K562 (cell line): ENCODE results near the gene DCTN2. TPM values are rescaled to one million over a fixed set of nuclear protein-coding genes. Genes with fewer than 3 reads are reported as not detected.

ENCODE experiments used
- ATAC-seq: fragments of 200-7000 bp; cut with Tn5 transposase; 3 replicates; pipeline ENCODE4 v1.9.1; 2020; ENCODE audit warnings: moderate library complexity
- BruUV-seq: library from RNA; stranded (reverse); fragments of 400-500 nt; replicated peaks from 2 replicates; lab custom pipeline; 2021; lab: Mats Ljungman, UMichigan
- CTCF ChIA-PET: fragments of 300-600 bp; formaldehyde crosslinking; extraction: SDS; loops from one replicate; lab custom pipeline; 2021; ENCODE audit warnings: low intra/inter-chr PET ratio; lab: Yijun Ruan, JAX
- POLR2A ChIA-PET: fragments of 300-600, 350-650 bp; sonication (Branson Sonifier 250); formaldehyde crosslinking; extraction: SDS; loops from one replicate; lab custom pipeline; 2021; ENCODE audit warnings: antibody characterized with exemption, inconsistent platforms; lab: Yijun Ruan, JAX
- DNase-seq, 4 experiments: peaks; one replicate each; pipeline versions ENCODE4 v3.0.0 to v3.0.0-alpha.2; 2011 to 2018; ENCODE audit warnings: low spot score in 3 of 4, mixed read lengths in 3 of 4; ENCODE audit errors: extremely low read depth in 1 of 4
- FAIRE-seq: peaks from 2 replicates; lab custom pipeline; 2011; peaks lifted over from hg19 to GRCh38; lab: Jason Lieb, UNC
- H2AFZ ChIP-seq: 2 replicates; pipeline ENCODE4 v1.6.0; 2011; ENCODE audit warnings: low read depth, low read length, control low read depth, inconsistent platforms
- H3K27ac ChIP-seq: fragments of 200-600 bp; 3 replicates; pipeline ENCODE4 v1.8.0; 2011; ENCODE audit warnings: low read depth, mild to moderate bottlenecking, control low read depth, inconsistent platforms, low read length, moderate library complexity, mixed read lengths; ENCODE audit errors: extremely low read depth
- H3K27me3 ChIP-seq, 2 experiments: fragments of 300-600 bp in 1 of 2; 2 replicates in 1 of 2; 3 replicates in 1 of 2; pipeline versions ENCODE4 v1.6.0 to v1.8.0; 2011; ENCODE audit warnings: inconsistent platforms in 2 of 2, low read length in 2 of 2, mild to moderate bottlenecking in 1 of 2, mixed read lengths in 1 of 2, moderate library complexity in 1 of 2; ENCODE audit not compliant: control insufficient read depth in 2 of 2, insufficient read depth in 2 of 2
- H3K36me3 ChIP-seq: fragments of 300-600 bp; 3 replicates; pipeline ENCODE4 v1.8.0; 2011; ENCODE audit warnings: mild to moderate bottlenecking, low read length, inconsistent platforms; ENCODE audit not compliant: control insufficient read depth, insufficient read depth
- H3K4me1 ChIP-seq, 2 experiments: fragments of 200-600 bp in 1 of 2; replicated peaks in 1 of 2; 2 replicates in 1 of 2; 3 replicates in 1 of 2; pipeline versions ENCODE4 v1.5.1 to v1.8.0; 2011; ENCODE audit warnings: inconsistent platforms in 2 of 2, low read length in 2 of 2, mild to moderate bottlenecking in 1 of 2, mixed read lengths in 1 of 2, moderate library complexity in 1 of 2; ENCODE audit not compliant: control insufficient read depth in 2 of 2, insufficient read depth in 2 of 2
- H3K4me2 ChIP-seq: 2 replicates; pipeline ENCODE4 v1.6.1; 2011; ENCODE audit warnings: low read length, control low read depth, inconsistent platforms, mixed read lengths; ENCODE audit not compliant: insufficient read depth
- H3K4me3 ChIP-seq: fragments of 200-600 bp; sonication (generic), shearing (Covaris generic); 2 replicates; pipeline ENCODE4 v1.5.1; 2016; ENCODE audit warnings: control low read depth, inconsistent platforms
- H3K79me2 ChIP-seq: fragments of 200-600 bp; 3 replicates; pipeline ENCODE4 v1.8.0; 2011; ENCODE audit warnings: low read length, inconsistent platforms; ENCODE audit not compliant: control insufficient read depth, insufficient read depth
- H3K9ac ChIP-seq, 2 experiments: 2 replicates each; pipeline versions ENCODE4 v1.6.0 to v1.6.1; 2011; ENCODE audit warnings: low read depth in 2 of 2, low read length in 2 of 2, control low read depth in 1 of 2, inconsistent platforms in 1 of 2, mild to moderate bottlenecking in 1 of 2, mixed read lengths in 1 of 2; ENCODE audit not compliant: insufficient read depth in 1 of 2
- H3K9me1 ChIP-seq: one replicate; pipeline ENCODE4 v1.6.0; 2011; ENCODE audit warnings: inconsistent platforms, mild to moderate bottlenecking, low read length, moderate library complexity; ENCODE audit not compliant: control insufficient read depth, insufficient read depth
- H3K9me3 ChIP-seq: replicated peaks from 2 replicates; pipeline ENCODE4 v1.5.1; 2011; ENCODE audit warnings: low read depth, low read length, inconsistent platforms; ENCODE audit not compliant: control insufficient read depth, insufficient read depth
- H4K20me1 ChIP-seq: replicated peaks from 2 replicates; pipeline ENCODE4 v1.6.1; 2011; ENCODE audit warnings: low read length, inconsistent platforms, mixed read lengths; ENCODE audit not compliant: control insufficient read depth, insufficient read depth
- CBX2 ChIP-seq: fragments of 200-600 bp; sonication (generic); IDR thresholded peaks from one replicate; pipeline ENCODE4 v1.6.1; 2012; ENCODE audit warnings: mild to moderate bottlenecking, low read length, inconsistent platforms; ENCODE audit not compliant: insufficient read depth, poor library complexity, severe bottlenecking
- CXXC5 ChIP-seq: fragments of 250-450 bp; sonication (Bioruptor Pico); IDR thresholded peaks from 2 replicates; pipeline ENCODE4 v1.8.0; 2022; ENCODE audit warnings: inconsistent platforms, mild to moderate bottlenecking, moderate library complexity
- DACH1 ChIP-seq: fragments of 450-650 bp; IDR thresholded peaks from 2 replicates; pipeline ENCODE4 v1.6.1; 2018; ENCODE audit not compliant: partially characterized antibody
- HNRNPH1 ChIP-seq: fragments of 200-400 bp; formaldehyde crosslinking; optimal IDR thresholded peaks from 2 replicates; pipeline ENCODE3; 2017; ENCODE audit warnings: low read depth, mild to moderate bottlenecking, low read length, moderate library complexity
- KDM1A ChIP-seq, 2 experiments: fragments of 450-650 bp; IDR thresholded peaks; 2 replicates each; pipeline ENCODE4 v1.6.1; 2016; ENCODE audit warnings: mild to moderate bottlenecking in 2 of 2
- NFATC3 ChIP-seq: fragments of 450-650 bp; IDR thresholded peaks from 2 replicates; pipeline ENCODE4 v1.6.1; 2017; ENCODE audit warnings: mild to moderate bottlenecking
- NFE2L1 ChIP-seq: fragments of 450-650 bp; IDR thresholded peaks from 2 replicates; pipeline ENCODE4 v1.6.1; 2016; ENCODE audit warnings: missing genetic modification characterization, low read depth, mild to moderate bottlenecking, missing compliant biosample characterization, moderate library complexity, borderline replicate concordance
- RBFOX2 ChIP-seq: fragments of 200-400 bp; formaldehyde crosslinking; IDR thresholded peaks from 2 replicates; pipeline ENCODE4 v1.6.1; 2017; ENCODE audit warnings: low read depth, mild to moderate bottlenecking, low read length, moderate library complexity
- SUPT5H ChIP-seq: fragments of 450-650 bp; IDR thresholded peaks from 2 replicates; pipeline ENCODE4 v1.6.1; 2016
- ZNF143 ChIP-seq: sonication (generic); formaldehyde crosslinking; IDR thresholded peaks from 2 replicates; pipeline ENCODE4 v1.9.0; 2022; ENCODE audit warnings: mild to moderate bottlenecking, missing genetic modification reagents
- ZNF224 ChIP-seq: sonication (generic); formaldehyde crosslinking; IDR thresholded peaks from 2 replicates; pipeline ENCODE4 v1.8.0; 2022; ENCODE audit warnings: mild to moderate bottlenecking, missing genetic modification reagents
- ZNF24 ChIP-seq: fragments of 450-650 bp; IDR thresholded peaks from 2 replicates; pipeline ENCODE4 v1.6.1; 2016
- ZNF444 ChIP-seq: fragments of 250-450 bp; sonication (Bioruptor Pico); IDR thresholded peaks from 2 replicates; pipeline ENCODE4 v1.4.0; 2020; ENCODE audit warnings: mild to moderate bottlenecking, moderate library complexity
- ZNF507 ChIP-seq: conservative IDR thresholded peaks from 2 replicates; pipeline ENCODE4 v1.6.1; 2017; ENCODE audit warnings: missing genetic modification characterization, missing compliant biosample characterization
- WGBS: fragments of 100-300 bp; shearing (Covaris generic); methylation state at CpG from one replicate; pipeline ENCODE4 v1.1.6; 2016; ENCODE audit warnings: low coverage, mixed read lengths; ENCODE audit not compliant: insufficient coverage; ENCODE audit errors: missing lambda C conversion rate; 5-methylcytosine and 5-hydroxymethylcytosine counted together
- in situ Hi-C: fragments of 300-500 bp; cut with MboI; formaldehyde crosslinking; loops from 4 replicates; pipeline ENCODE4 v1.15.0; 2018; ENCODE audit warnings: inconsistent platforms, mixed read lengths
- intact Hi-C: fragments of 100-400 bp; cut with micrococcal nuclease; formaldehyde crosslinking; loops from 2 replicates; pipeline ENCODE4 v1.14.2; 2022
- polyA plus RNA-seq, 8 experiments: library from polyadenylated mRNA; depleted of rRNA in 4 of 8; stranded (reverse) in 5 of 8; unstranded in 3 of 8; fragments of >200 nt; fragmentation: Nextera tagmentation in 2 of 8; fragmentation: Illumina TruSeq in 1 of 8; extraction: Ambion mirVana in 2 of 8; extraction: Trizol in 1 of 8; gene quantifications; 2 replicates each; pipeline versions ENCODE4 v1.2.1 to v1.2.3, GENCODE V29; 2011 to 2014; ENCODE audit warnings: inconsistent platforms in 1 of 8, missing spikeins in 1 of 8
- total RNA-seq, 7 experiments: library from RNA; depleted of rRNA in 6 of 7; stranded (reverse); fragments of >200 nt in 6 of 7; fragmentation: Illumina TruSeq in 2 of 7; extraction: Trizol in 2 of 7; gene quantifications; 2 replicates each; pipeline versions ENCODE4 v1.2.1 to v1.2.3, GENCODE V29; 2011 to 2021; ENCODE audit warnings: low replicate concordance in 1 of 7
- TF ChIP-seq, protein P1 (sequence below), 3 experiments: fragments of 200-800 bp in 1 of 3; sonication (Bioruptor generic) in 1 of 3; sonication (generic) in 1 of 3; formaldehyde crosslinking in 1 of 3; IDR thresholded peaks; 2 replicates each; pipeline versions ENCODE4 v1.6.1 to v1.8.0; 2016 to 2022; ENCODE audit warnings: mild to moderate bottlenecking in 2 of 3, missing compliant biosample characterization in 2 of 3, missing genetic modification characterization in 2 of 3, missing genetic modification reagents in 1 of 3
- TF ChIP-seq, protein P2 (sequence below): sonication (generic); formaldehyde crosslinking; IDR thresholded peaks from 2 replicates; pipeline ENCODE4 v1.8.1; 2023; ENCODE audit warnings: mild to moderate bottlenecking, missing genetic modification reagents, moderate library complexity
- TF ChIP-seq, protein P3 (sequence below): fragments of 200-800 bp; sonication (Bioruptor generic); IDR thresholded peaks from 2 replicates; pipeline ENCODE4 v1.6.1; 2017; ENCODE audit warnings: missing genetic modification characterization, missing compliant biosample characterization
- TF ChIP-seq, protein P4 (sequence below): fragments of 250-450 bp; sonication (Bioruptor Pico); IDR thresholded peaks from 2 replicates; pipeline ENCODE4 v1.5.0; 2020; ENCODE audit warnings: mild to moderate bottlenecking

Gene DCTN2
- total and polyA plus RNA-seq, 9 of the 15 experiments (the other 6 are each of a cell fraction or from before 2014, with no cell fraction given): 43.6 to 270 (median 125) TPM

DNA sequence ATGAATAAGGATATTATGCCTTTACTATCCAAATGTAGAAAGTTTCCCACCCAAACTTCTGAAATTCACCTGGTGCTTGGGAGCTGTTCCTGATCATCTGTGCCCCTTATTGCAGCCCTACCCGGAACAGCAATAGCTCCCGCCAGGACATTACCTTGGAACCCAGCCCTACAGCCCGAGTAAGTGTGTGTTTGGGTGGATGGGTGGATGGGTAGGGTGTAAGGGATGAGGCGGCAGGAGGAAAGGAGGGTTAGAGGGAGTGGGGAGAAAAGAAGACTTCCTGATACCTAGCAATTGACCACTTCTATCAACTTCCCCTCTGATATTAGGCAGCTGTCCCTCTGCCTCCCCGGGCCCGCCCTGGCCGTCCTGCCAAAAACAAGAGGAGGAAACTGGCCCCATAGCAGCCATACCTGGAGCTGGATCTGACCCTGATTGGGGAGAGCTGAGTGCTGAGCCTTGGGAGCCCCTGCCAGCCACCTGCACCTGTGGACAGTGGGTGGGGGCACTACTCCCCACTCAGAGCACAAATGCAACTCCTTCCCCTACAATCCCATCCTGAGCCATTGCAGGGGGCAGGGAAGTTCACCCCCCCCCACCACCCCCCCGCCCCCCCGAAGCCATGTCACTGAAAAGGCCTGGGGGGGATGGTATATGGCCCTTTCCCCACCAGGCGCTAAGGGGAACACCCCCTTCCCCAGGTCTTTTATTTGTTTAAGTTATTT is 18.0 kb downstream of the DCTN2 start:
- Histone ChIP-seq H3K27me3 (no peaks in the 10 kb centered on the region), H3K4me2 (no peak overlapping the region), H3K4me3 (no peak overlapping the region), H3K9me1 (no peaks in the 10 kb centered on the region), H4K20me1 (no peaks in the 10 kb centered on the region), H2AFZ (no peak overlapping the region), H3K79me2 (peaks cover 16% of the 10 kb centered on the region), H3K27ac (no peak overlapping the region), H3K9ac (no peak overlapping the region), H3K4me1 (peaks cover 15 to 28% of the 10 kb centered on the region in 2 experiments), H3K9me3 (no peaks in the 10 kb centered on the region), H3K36me3 (peaks cover 94% of the 10 kb centered on the region; the same call in 2 of the 3 replicates)
- CTCF ChIA-PET: no interaction called here
- BruUV-seq: no TSS peak
- POLR2A ChIA-PET: interaction anchor here (0.8 to 10.8 kb wide), 4 partner anchors 8 to 281 kb away, joined by 3 to 225 read pairs (median 4); partner anchors contain the start of gene DDIT3
- WGBS: 90% methylated on average over 8 of the region's 10 CpGs
- FAIRE-seq (no peak), ATAC-seq (no peak), DNase-seq (no peak)
- in situ Hi-C loops: no loop called here
- intact Hi-C loops: no loop called here
- TF ChIP-seq CXXC5 (CRISPR knock-in tag): no peak
- TF ChIP-seq, protein P1, sequence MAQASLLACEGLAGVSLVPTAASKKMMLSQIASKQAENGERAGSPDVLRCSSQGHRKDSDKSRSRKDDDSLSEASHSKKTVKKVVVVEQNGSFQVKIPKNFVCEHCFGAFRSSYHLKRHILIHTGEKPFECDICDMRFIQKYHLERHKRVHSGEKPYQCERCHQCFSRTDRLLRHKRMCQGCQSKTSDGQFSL (CRISPR knock-in tag; IDR thresholded peaks at IDR 0.05): peak; percentile 85
- TF ChIP-seq, protein P1 (tag; IDR thresholded peaks at IDR 0.05): peak in 1 of 2 experiments; percentile 92; a peak in 2 of 4 replicates
- no peak for TF ChIP-seq HNRNPH1
- TF ChIP-seq SUPT5H: peak; percentile 40; the same call in 1 of the 2 replicates
- TF ChIP-seq NFATC3: no peak
- no peak for TF ChIP-seq ZNF224 (CRISPR knock-in tag)
- TF ChIP-seq, protein P2, sequence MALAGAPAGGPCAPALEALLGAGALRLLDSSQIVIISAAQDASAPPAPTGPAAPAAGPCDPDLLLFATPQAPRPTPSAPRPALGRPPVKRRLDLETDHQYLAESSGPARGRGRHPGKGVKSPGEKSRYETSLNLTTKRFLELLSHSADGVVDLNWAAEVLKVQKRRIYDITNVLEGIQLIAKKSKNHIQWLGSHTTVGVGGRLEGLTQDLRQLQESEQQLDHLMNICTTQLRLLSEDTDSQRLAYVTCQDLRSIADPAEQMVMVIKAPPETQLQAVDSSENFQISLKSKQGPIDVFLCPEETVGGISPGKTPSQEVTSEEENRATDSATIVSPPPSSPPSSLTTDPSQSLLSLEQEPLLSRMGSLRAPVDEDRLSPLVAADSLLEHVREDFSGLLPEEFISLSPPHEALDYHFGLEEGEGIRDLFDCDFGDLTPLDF: no peak
- no peak for TF ChIP-seq KDM1A (IDR thresholded peaks at IDR 0.05)
- TF ChIP-seq RBFOX2: peak; percentile 59
- TF ChIP-seq ZNF143: no peak
- TF ChIP-seq DACH1: no peak
- no peak for TF ChIP-seq ZNF507
- TF ChIP-seq ZNF444: no peak
- no peak for TF ChIP-seq CBX2
- TF ChIP-seq, protein P3, sequence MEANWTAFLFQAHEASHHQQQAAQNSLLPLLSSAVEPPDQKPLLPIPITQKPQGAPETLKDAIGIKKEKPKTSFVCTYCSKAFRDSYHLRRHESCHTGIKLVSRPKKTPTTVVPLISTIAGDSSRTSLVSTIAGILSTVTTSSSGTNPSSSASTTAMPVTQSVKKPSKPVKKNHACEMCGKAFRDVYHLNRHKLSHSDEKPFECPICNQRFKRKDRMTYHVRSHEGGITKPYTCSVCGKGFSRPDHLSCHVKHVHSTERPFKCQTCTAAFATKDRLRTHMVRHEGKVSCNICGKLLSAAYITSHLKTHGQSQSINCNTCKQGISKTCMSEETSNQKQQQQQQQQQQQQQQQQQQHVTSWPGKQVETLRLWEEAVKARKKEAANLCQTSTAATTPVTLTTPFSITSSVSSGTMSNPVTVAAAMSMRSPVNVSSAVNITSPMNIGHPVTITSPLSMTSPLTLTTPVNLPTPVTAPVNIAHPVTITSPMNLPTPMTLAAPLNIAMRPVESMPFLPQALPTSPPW: peak; percentile 58
- no peak for TF ChIP-seq ZNF24
- TF ChIP-seq NFE2L1 (tag): no peak
- TF ChIP-seq, protein P4, sequence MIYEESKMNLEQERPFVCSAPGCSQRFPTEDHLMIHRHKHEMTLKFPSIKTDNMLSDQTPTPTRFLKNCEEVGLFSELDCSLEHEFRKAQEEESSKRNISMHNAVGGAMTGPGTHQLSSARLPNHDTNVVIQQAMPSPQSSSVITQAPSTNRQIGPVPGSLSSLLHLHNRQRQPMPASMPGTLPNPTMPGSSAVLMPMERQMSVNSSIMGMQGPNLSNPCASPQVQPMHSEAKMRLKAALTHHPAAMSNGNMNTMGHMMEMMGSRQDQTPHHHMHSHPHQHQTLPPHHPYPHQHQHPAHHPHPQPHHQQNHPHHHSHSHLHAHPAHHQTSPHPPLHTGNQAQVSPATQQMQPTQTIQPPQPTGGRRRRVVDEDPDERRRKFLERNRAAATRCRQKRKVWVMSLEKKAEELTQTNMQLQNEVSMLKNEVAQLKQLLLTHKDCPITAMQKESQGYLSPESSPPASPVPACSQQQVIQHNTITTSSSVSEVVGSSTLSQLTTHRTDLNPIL: no peak
